H9 (cell line): ENCODE results near the gene HS1BP3. TPM values are rescaled to one million over a fixed set of nuclear protein-coding genes. Genes with fewer than 3 reads are reported as not detected.

Experiments used
- DNase-seq: peaks from one replicate; pipeline ENCODE4 v3.0.0-alpha.2; 2017
- H2AFZ ChIP-seq: one replicate; pipeline ENCODE4 v1.6.1; 2013; ENCODE audit warnings: mild to moderate bottlenecking, low read length, control low read depth, moderate library complexity
- H2AK5ac ChIP-seq: 2 replicates; pipeline ENCODE4 v1.6.1; 2013; ENCODE audit warnings: low read length, control low read depth, mixed read lengths; ENCODE audit not compliant: insufficient read length
- H2BK120ac ChIP-seq: one replicate; pipeline ENCODE4 v1.6.1; 2013; ENCODE audit warnings: low read depth, mild to moderate bottlenecking, low read length, control low read depth, inconsistent platforms; ENCODE audit not compliant: poor library complexity, severe bottlenecking
- H2BK12ac ChIP-seq: 2 replicates; pipeline ENCODE4 v1.6.1; 2013; ENCODE audit warnings: low read length, control low read depth, mixed read lengths, low read depth; ENCODE audit not compliant: insufficient read length
- H2BK15ac ChIP-seq: 2 replicates; pipeline ENCODE4 v1.6.1; 2013; ENCODE audit warnings: low read depth, low read length, control low read depth
- H2BK20ac ChIP-seq: one replicate; pipeline ENCODE4 v1.6.1; 2013; ENCODE audit warnings: low read depth, mild to moderate bottlenecking, low read length, control low read depth, inconsistent platforms; ENCODE audit not compliant: poor library complexity, severe bottlenecking
- H2BK5ac ChIP-seq: 2 replicates; pipeline ENCODE4 v1.6.1; 2013; ENCODE audit warnings: low read length, control low read depth, mixed read lengths; ENCODE audit not compliant: insufficient read length
- H3K14ac ChIP-seq: 2 replicates; pipeline ENCODE4 v1.6.1; 2013; ENCODE audit warnings: low read length, control low read depth; ENCODE audit not compliant: insufficient read depth
- H3K18ac ChIP-seq: 2 replicates; pipeline ENCODE4 v1.6.1; 2013; ENCODE audit warnings: low read depth, mild to moderate bottlenecking, mixed read lengths, low read length, control low read depth; ENCODE audit not compliant: insufficient read length
- H3K23ac ChIP-seq: 2 replicates; pipeline ENCODE4 v1.6.1; 2013; ENCODE audit warnings: low read length, control low read depth, mixed read lengths, low read depth; ENCODE audit not compliant: insufficient read length
- H3K23me2 ChIP-seq: 2 replicates; pipeline ENCODE4 v1.6.1; 2013; ENCODE audit warnings: low read depth, mild to moderate bottlenecking, mixed read lengths, low read length, control low read depth; ENCODE audit not compliant: insufficient read length, poor library complexity, severe bottlenecking
- H3K27ac ChIP-seq: 2 replicates; pipeline ENCODE4 v1.5.1; 2013; ENCODE audit warnings: low read length, control low read depth, mixed read lengths, low read depth; ENCODE audit not compliant: insufficient read length
- H3K27me3 ChIP-seq: 2 replicates; pipeline ENCODE4 v1.6.1; 2013; ENCODE audit warnings: low read length, control low read depth, inconsistent platforms; ENCODE audit not compliant: insufficient read depth
- H3K4ac ChIP-seq: 2 replicates; pipeline ENCODE4 v1.6.1; 2013; ENCODE audit warnings: low read depth, mild to moderate bottlenecking, control low read depth, inconsistent platforms, low read length, moderate library complexity
- H3K4me1 ChIP-seq: 2 replicates; pipeline ENCODE4 v1.6.1; 2013; ENCODE audit warnings: low read length, control low read depth, inconsistent platforms; ENCODE audit not compliant: insufficient read depth
- H3K4me2 ChIP-seq: 2 replicates; pipeline ENCODE4 v1.6.1; 2013; ENCODE audit warnings: low read length, control low read depth, mixed read lengths; ENCODE audit not compliant: insufficient read length, insufficient read depth
- H3K56ac ChIP-seq: 2 replicates; pipeline ENCODE4 v1.6.1; 2013; ENCODE audit warnings: low read depth, mild to moderate bottlenecking, mixed read lengths, low read length, control low read depth; ENCODE audit not compliant: insufficient read length
- H3K79me1 ChIP-seq: 2 replicates; pipeline ENCODE4 v1.6.1; 2013; ENCODE audit warnings: low read depth, mild to moderate bottlenecking, moderate library complexity, low read length, control low read depth, inconsistent platforms; ENCODE audit not compliant: insufficient read depth, poor library complexity, severe bottlenecking
- H3K79me2 ChIP-seq: 2 replicates; pipeline ENCODE4 v1.6.1; 2013; ENCODE audit warnings: low read length, control low read depth, inconsistent platforms; ENCODE audit not compliant: insufficient read depth
- H3K9ac ChIP-seq: 2 replicates; pipeline ENCODE4 v1.6.1; 2013; ENCODE audit warnings: low read length, control low read depth, mixed read lengths; ENCODE audit not compliant: insufficient read length; ENCODE audit errors: extremely low read depth
- H3K9me3 ChIP-seq: one replicate; pipeline ENCODE4 v1.6.1; 2013; ENCODE audit warnings: low read depth, low read length, inconsistent platforms; ENCODE audit not compliant: control insufficient read depth
- H3T11ph ChIP-seq: one replicate; pipeline ENCODE4 v1.6.1; 2013; ENCODE audit warnings: mild to moderate bottlenecking, low read length, control low read depth, inconsistent platforms
- H4K20me1 ChIP-seq: one replicate; pipeline ENCODE4 v1.6.1; 2013; ENCODE audit not compliant: control insufficient read depth, insufficient read length, insufficient read depth
- H4K5ac ChIP-seq: 2 replicates; pipeline ENCODE4 v1.6.1; 2013; ENCODE audit warnings: low read depth, mild to moderate bottlenecking, mixed read lengths, low read length, control low read depth; ENCODE audit not compliant: insufficient read length
- H4K8ac ChIP-seq: replicated peaks from 2 replicates; pipeline ENCODE4 v1.6.1; 2013; ENCODE audit warnings: low read length, control low read depth, mixed read lengths, low read depth; ENCODE audit not compliant: insufficient read length
- H4K91ac ChIP-seq: 2 replicates; pipeline ENCODE4 v1.6.1; 2013; ENCODE audit warnings: low read depth, mild to moderate bottlenecking, moderate library complexity, mixed read lengths, low read length, control low read depth; ENCODE audit not compliant: insufficient read length
- H3K27ac Mint-ChIP-seq, 3 experiments: 2 replicates in 2 of 3; 3 replicates in 1 of 3; pipeline ENCODE4 v1.8.0; 2020 to 2021; ENCODE audit warnings: mixed read lengths in 3 of 3, mild to moderate bottlenecking in 1 of 3, moderate library complexity in 1 of 3
- H3K27me3 Mint-ChIP-seq: 2 replicates; pipeline ENCODE4 v1.8.0; 2021; ENCODE audit warnings: low read depth, mild to moderate bottlenecking, moderate library complexity, mixed read lengths
- H3K36me3 Mint-ChIP-seq, 3 experiments: 2 replicates in 2 of 3; 3 replicates in 1 of 3; pipeline ENCODE4 v1.8.0; 2020 to 2021; ENCODE audit warnings: low read depth in 3 of 3, mixed read lengths in 3 of 3; ENCODE audit not compliant: insufficient read depth in 1 of 3
- H3K4me1 Mint-ChIP-seq, 2 experiments: 2 replicates each; pipeline ENCODE4 v1.8.0; 2020; ENCODE audit warnings: mixed read lengths in 2 of 2
- H3K4me3 Mint-ChIP-seq, 2 experiments: 2 replicates in 1 of 2; 3 replicates in 1 of 2; pipeline ENCODE4 v1.8.0; 2020 to 2021; ENCODE audit warnings: mild to moderate bottlenecking in 2 of 2, mixed read lengths in 2 of 2, moderate library complexity in 1 of 2
- H3K9me3 Mint-ChIP-seq, 2 experiments: 2 replicates in 1 of 2; 3 replicates in 1 of 2; pipeline ENCODE4 v1.8.0; 2020; ENCODE audit warnings: mild to moderate bottlenecking in 2 of 2, mixed read lengths in 2 of 2, moderate library complexity in 1 of 2
- CTCF ChIP-seq: fragments of 200-600 bp; sonication (generic); conservative IDR thresholded peaks from 3 replicates; pipeline ENCODE4 v1.8.0; 2021; ENCODE audit warnings: antibody characterized with exemption, mild to moderate bottlenecking
- WGBS: extraction: QIAGEN DNeasy Blood & Tissue Kit; methylation state at CpG from one replicate; pipeline ENCODE4 v1.1.7; 2013; ENCODE audit warnings: missing lambda C conversion rate, low lambda C conversion rate, mixed read lengths; ENCODE audit not compliant: insufficient read length; ENCODE audit errors: extremely low coverage; 5-methylcytosine and 5-hydroxymethylcytosine counted together
- total RNA-seq: library from RNA; stranded (reverse); gene quantifications from 2 replicates; pipeline ENCODE4 v1.2.1, GENCODE V29; 2021

Gene HS1BP3
- total RNA-seq, 1 experiment from 2014 or later: 11.1 TPM

DNA sequence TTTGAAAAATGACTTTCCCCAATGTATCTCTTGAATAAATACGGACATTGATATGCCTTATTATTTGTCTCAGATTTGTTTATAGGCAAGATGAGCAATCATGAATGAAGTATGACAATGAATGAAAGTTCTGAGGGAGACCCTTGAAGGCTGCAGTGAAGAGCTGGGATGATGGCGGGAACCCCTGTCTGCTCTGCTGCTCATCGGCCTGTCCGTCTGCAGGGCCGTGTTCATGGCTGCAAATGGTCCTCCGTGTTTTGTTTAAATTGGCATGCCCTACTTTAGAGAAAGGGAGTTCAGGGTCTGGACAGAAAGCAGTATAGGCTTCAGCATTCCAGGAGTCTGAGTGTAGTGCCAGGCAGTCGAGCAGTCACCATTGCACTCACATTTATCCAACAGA is 1.2 kb upstream of the HS1BP3 start:
- no peaks in the 10 kb centered on the region for H3K9me3 ChIP-seq
- H3K18ac ChIP-seq: no peak overlapping the region
- H3K27me3 ChIP-seq: no peaks in the 10 kb centered on the region
- H4K91ac ChIP-seq: no peak overlapping the region
- no peak for TF ChIP-seq CTCF
- H3K23me2 ChIP-seq: peaks cover 5% of the 10 kb centered on the region
- no peak overlapping the region for H4K5ac ChIP-seq
- H3K36me3 Mint-ChIP-seq: no peaks in the 10 kb centered on the region; a peak in 1 of 7 replicates
- H3K27ac Mint-ChIP-seq: no peak overlapping the region
- no peak for DNase-seq
- no peak overlapping the region for H4K8ac ChIP-seq
- H3K9ac ChIP-seq: no peak overlapping the region
- no peak overlapping the region for H2BK120ac ChIP-seq
- no peak overlapping the region for H2BK20ac ChIP-seq
- H3K23ac ChIP-seq: no peak overlapping the region
- no peak overlapping the region for H2BK12ac ChIP-seq
- H3K79me2 ChIP-seq: no peaks in the 10 kb centered on the region
- no peak overlapping the region for H2AK5ac ChIP-seq
- WGBS: no CpG with 5 or more reads among the region's 7 CpGs
- no peaks in the 10 kb centered on the region for H3K9me3 Mint-ChIP-seq
- no peaks in the 10 kb centered on the region for H3K79me1 ChIP-seq
- H3K4me3 Mint-ChIP-seq: peak overlapping the region; percentile 6 to 88
- H3K27ac ChIP-seq: no peak overlapping the region
- no peak overlapping the region for H3K14ac ChIP-seq
- H3K56ac ChIP-seq: no peak overlapping the region
- H3K4me1 Mint-ChIP-seq: peaks cover 33 to 38% of the 10 kb centered on the region in 2 experiments
- no peak overlapping the region for H3K4ac ChIP-seq
- H4K20me1 ChIP-seq: no peaks in the 10 kb centered on the region
- no peak overlapping the region for H3K4me2 ChIP-seq
- H2AFZ ChIP-seq: no peak overlapping the region
- no peak overlapping the region for H2BK5ac ChIP-seq
- H3K4me1 ChIP-seq: no peaks in the 10 kb centered on the region; the same call in 1 of the 2 replicates
- peaks cover 35% of the 10 kb centered on the region for H3K27me3 Mint-ChIP-seq
- H3T11ph ChIP-seq: no peak overlapping the region
- no peak overlapping the region for H2BK15ac ChIP-seq
